Hematopoietic multipotent progenitor cell treated with erythropoietin and hydrocortisone succinate and interleukin-3 and kit ligand, for 4 days (in vitro differentiated cells): ENCODE data around the gene KCNIP1.
A peak's percentile ranks its signal among the peaks of the same experiment; 100 is the strongest.

Experiments used
- DNase-seq: peaks from one replicate; pipeline ENCODE4 v3.0.0-alpha.2; 2015

Gene KCNIP1

DNA sequence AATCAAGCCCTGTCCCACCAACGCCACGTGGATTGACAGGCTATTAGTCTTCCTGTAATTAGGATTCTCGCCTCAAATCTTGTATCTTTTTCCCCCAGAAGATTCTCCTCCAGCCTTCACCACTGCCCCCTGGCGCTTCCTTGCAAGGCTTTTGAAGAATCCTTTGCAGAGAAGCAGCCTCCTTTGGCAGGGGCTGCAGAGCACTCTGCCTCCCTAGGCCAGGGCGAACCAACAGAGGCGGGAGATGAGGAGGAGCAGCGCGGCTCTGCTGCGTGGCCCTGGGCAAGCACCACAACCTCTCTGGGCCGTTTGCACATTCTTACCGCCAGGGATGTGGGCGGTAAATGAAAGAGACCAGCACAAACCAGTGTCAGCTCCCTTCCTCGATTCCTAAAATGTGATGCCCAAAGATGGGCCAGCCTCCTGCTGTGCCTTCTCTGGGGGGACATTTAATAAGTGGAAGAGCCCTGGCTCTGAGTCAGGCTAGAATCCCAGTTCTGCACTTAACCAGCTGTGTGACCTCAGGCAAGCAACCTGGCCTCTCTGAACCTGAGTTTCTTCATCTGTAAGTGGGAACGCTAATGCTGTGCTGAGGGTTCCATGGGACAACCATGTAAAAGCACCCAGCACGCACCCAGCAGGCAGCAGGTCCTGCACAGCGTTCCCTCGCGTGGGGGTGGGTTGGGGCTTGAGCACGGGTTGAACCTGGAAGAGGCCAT, 128.6 kb downstream of the KCNIP1 start:
- peak; percentile 29 for DNase-seq

DNA sequence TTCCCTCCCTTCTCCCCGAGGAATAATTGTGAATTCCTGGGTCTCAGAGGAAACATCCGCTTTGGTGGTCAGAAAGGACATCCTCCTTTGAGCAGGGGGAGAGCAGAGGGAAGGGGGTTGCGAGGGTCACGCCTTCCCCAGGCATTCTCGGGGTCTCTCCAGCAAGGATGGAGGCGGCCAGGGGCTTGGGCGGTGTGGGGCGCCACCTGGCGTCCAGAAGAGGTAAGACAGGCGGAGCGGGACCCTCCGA, 129.1 kb downstream of the KCNIP1 start:
- DNase-seq = no peak

DNA sequence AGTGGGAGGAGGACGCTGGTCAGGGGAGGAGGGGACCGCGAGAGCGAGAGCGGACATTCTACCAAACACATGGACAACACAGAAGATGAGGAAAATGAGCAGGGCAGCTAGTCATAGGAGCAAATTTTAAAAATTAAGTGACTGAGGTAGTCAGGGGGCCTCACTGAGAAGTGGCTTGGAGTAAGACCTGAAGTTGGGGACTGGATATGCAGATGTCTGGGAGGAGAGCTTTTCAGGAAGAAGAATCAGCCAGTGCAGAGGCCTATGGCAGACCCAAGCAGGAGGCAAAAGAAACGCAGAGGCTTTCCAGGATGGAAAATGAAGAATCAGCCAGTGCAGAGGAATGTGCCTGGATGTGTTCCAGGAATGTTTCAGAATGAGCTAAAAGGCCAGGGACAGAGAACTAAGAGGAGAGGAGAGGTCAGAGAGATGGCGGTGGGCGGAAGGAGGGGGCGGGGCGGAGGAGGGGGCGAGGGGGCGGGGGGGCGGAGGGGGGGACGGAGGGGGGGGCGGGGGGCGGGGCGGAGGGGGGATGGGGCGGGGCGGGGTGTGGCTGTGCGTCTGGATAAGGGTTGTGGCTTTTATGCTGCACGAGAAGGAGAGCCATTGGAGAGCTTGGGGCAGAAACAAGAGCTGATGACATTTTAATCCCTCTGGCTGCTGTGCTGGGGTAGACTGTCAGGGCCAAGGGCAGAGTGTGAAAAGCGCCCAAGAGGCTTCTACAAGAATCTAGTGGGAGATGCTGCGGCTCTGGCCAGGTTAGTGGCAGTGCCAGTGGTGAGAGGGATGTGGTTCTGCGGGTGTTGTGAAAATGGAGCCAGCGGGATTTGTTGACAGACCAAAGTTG, 129.6 kb downstream of the KCNIP1 start:
- peak; percentile 89 for DNase-seq

DNA sequence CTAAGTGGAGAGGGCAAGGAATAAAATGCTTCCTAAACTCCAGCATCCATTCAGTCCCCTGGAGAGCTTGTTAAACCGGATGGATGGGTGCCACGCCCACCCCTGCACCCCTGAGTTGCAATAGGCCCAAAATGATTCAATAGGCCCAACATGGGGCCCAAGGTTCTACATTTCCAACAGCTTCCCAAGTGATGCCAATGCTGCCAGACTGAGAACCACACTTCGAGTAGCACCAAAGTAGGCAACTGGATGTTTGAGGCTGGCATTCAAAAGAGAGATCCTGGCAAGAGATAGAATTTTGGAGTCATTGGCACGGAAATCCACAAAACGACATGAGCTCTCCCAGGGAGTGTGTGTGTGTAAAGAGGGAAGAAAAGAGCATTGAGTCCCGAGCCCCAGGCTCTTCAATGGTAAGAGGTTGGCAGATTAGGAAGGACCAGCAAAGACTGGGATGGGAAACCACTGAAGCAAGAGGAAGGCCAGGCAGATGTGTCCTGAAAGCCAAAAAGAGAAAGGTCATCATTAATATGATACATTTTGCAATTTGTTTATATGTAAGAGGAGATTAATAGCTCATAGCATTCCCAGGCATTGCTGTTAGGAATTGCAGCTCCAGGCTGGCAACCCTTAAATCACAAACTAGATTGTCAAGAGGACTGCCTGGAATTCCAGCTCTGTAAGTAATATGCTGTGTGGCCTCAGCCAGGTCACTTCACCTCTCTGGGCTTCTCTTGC, 130.6 kb downstream of the KCNIP1 start:
- no peak for DNase-seq

DNA sequence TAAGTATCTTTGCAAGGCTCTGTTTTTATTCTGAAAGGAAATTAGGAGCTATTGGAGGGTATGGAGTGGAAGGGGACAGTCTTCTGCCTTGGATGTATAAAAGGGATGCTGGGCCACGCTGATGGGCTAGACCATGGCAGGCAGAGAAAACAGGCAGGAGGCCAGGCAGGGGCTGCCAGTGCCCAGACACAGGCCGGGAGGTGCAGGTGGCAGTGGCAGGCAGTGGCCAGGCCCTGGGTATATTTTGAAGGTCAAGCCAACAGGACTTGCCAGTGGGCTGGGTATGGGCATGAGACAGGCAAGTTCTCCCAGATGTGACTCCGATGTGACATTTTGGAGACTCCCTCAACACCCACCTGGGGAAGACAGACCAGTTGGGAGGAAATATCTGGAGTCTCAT, 131.9 kb downstream of the KCNIP1 start:
- DNase-seq = no peak

DNA sequence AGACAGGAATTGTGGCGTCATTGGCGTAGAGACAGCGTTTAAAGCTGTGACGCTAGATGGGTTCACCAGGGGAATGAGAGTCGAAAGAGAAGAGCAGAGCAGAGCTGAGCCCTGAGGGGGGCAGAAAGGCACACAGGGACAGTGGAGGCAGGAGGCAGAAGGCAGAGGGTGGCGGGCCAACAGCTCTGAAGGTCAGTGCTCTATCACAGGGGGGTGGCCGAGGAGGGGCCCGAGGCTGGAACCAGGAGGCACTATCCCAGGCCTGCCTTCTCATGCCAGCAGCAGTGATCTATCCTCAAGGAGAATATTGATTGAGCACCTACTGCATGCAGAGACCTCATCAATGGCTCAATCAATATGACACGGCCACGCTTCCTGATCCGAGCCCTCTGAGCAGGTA, 132.4 kb downstream of the KCNIP1 start:
- no peak for DNase-seq

DNA sequence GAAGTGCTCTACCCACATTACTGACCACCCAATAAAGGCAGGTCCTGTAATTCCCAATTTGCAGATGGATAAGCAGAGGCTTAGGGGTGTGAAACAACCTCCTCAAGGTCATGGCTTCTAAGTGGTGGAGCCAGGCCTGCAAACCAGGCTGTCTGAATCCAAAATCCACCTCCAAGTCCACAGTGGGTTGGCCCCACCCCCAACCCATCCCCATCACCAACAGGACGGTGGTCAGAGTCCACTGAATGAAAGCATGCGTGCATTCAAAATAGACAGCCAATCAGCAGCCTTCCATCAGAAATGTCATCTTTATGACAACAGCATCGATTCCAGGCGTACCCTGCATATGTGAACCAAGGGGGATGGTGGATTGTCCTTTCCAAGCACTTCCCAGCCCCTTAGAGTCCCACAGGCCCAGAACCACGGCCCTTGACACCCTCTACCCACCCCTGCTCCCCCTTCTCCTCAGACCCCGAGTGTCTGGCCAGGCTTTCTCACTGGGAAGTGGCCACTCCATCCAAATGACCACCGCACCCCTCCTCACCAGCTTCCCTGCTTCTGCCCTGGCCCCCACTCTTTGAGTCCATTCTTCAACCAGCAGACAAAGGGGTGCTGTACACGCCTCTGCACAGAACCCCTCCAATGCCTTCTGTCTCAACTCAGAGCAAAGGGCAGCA, 133.1 kb downstream of the KCNIP1 start:
- no peak for DNase-seq

DNA sequence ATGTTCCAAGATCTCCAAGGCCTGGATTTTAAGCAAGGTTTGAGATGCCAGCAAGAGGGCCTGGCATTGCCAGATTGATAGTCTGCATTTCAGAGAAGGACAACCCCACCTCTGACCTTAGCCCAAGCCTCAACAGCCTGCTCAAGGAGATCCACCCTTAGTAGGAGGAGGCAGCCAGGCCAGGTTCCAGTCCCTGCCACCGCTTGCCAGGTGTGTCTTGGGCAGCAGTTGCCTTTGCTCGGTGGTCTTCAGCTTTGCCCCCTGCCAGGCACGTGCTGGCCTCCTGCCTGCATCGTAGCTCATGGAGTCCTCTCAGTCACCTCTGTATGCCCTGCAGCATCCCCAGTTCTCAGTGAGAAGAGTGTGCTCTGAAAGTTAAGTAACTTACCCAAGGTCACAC, 134.2 kb downstream of the KCNIP1 start:
- no peak for DNase-seq

DNA sequence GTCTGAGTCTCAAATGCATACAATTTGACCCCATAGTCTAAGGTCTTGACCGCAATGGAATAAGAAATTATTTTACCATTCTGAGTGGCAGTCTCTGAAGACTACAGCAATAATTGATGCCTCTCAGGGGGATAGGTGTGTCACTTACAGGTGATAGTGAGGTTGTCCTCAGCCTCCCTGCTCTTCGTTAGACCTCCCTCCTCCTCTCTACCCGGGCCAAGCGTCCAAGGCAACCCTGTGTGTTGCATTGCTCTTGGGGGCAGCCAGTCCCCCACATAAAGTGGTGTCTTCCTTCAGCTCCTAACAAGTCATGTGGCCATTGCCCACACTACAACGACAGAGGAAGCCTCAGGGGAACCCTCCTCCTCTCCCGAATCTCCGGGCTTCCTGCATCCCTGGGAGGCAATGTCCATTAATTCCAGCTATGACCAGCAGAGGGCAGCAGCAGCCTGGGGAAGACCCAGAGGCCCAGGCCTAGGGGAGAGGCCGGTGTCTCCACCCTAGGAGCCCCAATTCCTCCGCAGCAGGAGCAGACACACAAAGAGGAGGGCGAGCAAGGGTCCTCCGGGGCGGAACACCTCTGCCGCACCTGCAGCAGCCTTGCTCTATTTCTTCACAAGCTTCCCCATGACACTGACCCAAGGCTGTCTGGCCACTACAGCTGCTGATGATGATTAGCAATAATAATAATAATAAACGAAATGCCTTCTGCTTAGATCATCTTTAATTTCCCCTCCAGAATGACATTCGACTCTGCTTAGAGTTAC, 134.8 kb downstream of the KCNIP1 start:
- DNase-seq = peak; percentile 81

DNA sequence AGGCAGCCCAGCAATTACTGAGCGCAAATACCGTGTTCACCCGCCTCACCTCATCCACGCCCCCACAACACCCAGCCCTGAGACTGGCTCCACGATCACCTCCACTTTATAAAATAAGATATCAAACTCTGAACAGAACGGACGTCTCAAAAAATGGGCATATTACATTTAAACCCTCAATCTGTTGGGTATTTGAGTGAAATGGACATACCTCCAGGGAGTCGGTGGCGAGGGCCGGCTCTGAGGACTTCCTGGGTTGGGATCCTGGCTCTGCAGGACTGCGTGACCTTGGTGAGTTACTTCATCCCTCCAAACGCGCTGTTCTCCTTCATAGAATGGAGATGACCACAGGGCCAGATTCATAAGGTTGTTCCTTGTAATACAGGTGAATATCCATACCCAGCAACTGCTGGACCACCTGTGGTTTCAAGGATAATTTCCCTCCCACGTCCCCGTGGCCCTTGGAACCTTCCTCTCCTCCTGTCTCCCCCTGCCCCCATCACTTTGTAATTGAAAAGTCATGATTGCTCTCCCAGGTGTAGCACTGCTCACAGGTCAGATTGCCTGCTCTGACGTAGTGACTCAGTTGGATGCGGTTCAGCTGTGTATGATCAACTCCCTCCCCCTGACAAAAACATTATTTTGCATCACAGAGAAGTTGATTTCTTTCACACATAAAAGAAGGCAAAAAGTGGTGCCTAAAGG, 135.6 kb downstream of the KCNIP1 start:
- no peak for DNase-seq

DNA sequence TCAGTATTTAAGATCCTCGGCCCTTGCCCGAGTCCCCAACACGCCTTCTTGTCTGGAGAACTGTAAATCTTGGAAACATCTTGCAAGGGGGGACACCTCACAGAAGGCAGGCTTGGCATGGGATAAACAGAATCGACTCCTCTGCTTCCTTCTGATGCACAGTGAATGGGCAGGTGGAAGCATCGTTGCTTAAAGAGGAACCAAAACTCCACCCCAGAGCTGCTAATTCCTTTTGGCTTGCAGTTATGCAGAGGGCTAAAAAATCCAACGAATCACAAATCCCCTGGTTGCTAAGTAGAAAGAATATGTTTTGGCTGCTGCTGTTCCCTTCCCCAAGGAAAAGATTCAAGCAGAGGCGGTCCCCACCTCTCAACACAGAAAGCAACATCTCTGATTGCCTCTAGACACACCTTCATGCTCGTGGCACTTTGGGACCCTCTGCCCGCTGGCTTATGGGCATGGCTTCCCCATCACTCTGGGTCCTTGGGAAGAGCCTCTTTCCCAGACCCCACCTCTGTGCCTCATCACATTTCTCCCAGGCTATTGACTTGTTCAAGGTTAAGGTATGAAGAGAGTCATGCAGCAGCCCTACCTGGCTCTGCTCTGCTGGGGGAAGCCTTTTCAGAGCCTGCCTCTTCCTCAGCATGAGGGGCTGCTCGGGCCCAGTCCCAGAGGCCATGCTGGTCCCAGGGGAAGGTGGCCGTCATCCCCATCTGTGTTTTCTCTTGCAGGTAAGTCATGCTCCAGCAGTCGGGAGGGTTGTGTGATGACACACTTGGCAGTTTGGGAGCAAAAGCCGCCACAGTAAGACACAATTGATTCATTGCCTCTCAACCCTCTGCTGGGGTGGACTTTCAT, 137.1 kb downstream of the KCNIP1 start:
- DNase-seq = no peak

DNA sequence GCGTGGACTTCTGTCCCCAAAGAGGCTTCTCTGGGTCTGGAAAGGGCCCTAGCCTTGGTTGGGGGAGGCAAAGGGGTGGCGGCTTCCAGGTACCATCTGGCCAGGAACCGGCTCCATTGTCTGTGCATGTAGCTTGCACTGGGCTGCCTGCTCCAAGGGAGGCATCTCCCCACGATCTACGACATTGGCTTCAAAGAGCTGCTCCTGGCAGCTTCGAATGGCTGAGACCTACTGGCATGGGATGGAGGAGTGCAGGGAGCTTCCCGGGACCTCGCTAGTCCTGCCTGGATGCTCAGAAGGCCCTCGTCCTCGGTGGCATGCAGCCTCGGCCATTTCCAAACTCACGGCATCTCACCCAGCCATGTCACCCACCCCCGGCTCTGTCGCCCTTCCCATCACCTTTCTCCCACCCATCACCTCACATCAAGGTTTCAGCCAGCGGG, 137.8 kb downstream of the KCNIP1 start:
- no peak for DNase-seq

DNA sequence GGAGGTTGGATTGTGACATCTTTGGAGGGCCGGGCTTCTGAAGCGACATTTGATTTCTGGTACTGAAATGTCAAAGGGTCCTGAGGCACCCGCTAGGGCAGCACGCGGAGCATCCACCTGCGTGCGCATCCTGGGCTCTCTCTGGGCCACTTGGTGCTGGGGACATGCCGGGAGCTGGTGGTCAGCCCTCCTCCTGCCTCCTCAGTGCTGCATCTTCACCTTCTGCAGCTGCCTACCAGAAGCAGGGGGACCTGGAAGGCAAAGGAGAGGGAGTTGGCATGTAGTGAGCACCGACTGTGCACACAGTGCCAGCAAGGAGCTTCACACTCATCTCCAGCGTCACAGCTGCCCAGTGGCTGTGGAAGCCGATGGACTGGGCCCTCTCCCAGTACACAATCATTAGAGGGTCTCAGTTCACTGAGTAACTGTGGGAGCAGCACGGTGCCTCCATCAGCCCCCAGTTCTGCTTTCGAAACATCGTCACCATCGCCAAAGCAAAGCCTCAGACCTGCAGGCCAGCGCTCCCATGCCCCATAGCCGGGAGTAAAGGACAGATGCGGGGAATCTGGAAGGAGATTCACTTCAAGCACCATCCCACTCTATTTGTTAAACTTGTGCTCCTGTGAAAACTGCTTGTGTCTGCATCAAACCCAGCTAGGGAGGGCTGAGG, 138.4 kb downstream of the KCNIP1 start:
- no peak for DNase-seq

DNA sequence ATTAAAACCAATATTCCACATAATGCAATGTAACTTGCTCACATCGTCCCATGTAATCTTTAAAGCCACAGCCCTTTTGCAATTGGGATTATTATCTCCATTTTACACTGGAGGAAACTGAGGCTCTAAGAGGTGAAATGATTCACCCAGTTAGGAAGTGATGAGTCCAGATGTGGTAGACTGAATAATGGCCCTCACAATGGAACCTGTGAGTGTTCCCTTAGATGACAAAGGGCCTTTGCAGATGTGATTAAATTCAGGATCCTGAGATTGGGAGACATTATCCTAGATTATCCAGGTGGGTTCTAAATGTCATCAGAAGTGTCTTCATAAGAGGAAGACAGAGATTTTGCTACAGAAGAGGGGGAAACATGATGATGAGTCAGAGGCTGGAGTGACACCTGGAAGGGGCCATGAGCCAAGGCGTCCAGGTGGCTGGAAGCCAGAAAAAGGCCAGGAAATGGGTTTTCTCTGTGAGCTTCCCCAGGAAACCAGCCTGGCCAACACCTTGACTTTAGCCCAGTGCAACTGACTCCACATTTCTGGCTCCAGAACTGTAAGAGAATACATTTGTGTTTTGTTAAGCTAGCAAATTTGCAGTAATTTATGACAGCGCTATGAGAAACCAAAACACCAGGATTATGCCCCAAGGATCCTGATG, 139.1 kb downstream of the KCNIP1 start:
- DNase-seq = no peak

DNA sequence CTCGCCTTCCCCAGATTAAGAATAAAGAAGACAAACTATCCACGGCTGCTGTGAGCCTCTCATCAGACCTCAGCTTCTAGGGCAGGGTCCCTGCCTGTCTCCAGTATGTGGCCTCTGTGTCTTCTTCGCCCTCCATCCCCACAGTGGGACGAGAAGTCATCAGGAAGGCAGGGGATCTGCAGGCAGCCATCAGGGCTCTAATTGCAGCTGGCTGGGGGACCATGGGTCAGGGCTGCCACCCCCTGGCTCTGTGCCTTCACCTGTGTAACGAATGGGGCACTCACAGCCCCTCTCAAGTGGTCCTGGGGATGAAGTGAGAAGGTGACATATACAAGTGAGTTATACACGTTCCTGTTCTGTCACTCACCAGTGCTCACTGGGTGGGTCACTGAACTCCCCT, 139.8 kb downstream of the KCNIP1 start:
- DNase-seq = no peak

DNA sequence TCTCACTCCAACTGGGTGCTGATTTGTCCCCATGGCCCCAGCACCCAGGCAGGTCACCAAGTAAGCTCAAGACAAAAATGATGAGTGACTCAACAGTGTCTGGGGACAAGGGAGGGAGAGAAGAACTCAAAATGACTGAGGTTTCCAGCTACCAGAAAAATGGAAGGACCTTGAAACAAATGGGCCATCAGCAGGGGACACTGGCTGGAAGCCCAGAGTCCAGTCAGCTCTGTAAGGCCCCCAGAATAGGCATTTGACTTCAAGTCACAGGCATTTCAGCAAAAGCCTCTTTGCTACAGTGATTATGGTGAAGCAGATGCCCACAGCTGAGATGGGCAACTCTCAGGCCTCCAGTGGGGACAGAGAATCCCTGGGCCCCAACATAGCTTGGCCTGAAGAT, 140.7 kb downstream of the KCNIP1 start:
- DNase-seq = no peak

DNA sequence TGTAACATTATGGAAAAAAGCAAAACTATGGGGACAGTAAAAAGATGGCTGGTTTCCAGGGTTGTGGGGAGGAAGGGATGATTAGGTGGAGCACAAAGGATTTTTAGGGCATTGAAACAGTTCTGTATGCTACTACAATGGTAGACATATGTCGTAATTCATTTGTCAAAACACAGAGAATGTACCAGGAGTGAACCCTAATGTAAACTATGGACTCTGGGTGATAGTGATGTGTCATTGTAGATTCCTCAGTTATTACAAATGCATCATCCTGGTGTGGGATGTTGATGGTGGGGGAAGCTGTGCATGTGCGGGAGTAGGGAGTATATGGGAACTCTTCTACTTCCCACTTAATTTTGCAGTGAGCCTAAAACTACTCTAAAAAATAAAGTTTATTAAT, 144.7 kb downstream of the KCNIP1 start:
- DNase-seq = no peak

DNA sequence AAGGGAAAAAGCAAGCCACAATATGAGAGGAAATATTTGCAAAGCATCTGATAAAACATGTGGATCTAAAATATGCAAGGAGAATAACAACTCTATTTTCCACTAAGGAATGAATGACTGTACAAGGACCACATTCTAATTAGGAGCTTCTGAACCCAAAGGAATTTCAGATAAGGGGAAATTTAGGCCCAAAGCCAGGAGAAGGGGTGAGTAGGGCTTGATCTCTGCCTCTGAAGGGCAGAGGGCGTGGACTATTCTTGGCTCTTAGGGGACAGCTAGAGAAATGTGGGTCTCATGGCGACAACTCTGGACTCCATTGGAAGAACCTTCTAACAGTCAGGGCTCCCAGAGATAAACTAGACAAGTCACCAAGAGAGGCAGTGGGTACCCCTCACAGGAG, 147.0 kb downstream of the KCNIP1 start:
- no peak for DNase-seq

DNA sequence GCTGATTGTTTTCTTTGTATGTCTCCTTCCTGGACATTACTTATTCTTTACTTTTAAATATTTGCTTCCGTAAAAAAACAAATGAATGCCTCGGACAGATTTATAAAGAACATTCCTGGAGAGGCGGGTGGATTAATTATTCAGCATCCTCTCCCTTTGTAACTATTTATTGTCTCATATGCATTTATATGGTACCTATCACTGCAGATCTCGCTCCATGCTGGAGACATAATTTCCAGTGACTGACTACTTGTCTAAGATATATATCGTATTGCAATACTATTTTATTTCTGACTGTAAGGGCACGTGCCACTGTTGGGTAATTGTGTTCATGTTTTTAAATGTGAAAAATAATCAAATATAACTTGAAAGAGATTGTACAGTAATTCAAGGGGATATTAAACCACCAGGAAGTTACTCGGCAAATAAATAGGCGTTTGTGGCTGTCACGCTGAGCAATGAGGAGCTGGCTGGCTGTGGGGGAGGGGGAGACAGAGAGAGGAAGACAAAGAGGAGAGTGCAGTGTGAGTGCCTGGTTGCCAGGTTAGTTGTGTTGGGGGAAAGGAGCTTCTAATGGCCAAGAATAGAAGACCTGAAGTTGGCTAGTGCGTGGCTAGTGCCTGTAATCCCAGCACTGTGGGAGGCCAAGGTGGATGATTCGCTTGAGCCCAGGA, 147.9 kb downstream of the KCNIP1 start:
- DNase-seq = peak; percentile 14
